ENCODE results near the gene RAB7A. TPM values are rescaled to one million over a fixed set of nuclear protein-coding genes. Genes with fewer than 3 reads are reported as not detected.

The RAB7A gene
- total RNA-seq, 1 experiment from 2014 or later = 155 TPM

- H4K5ac ChIP-seq (ENCODE audit: insufficient read length, low read depth, low read length) = no peak overlapping the region
- no peak overlapping the region for H3K4ac ChIP-seq (ENCODE audit: low read depth, low read length)
- peaks cover 27 to 67% (median 52%) of the 10 kb centered on the region in 3 experiments; a peak in 6 of 7 replicates for H3K36me3 Mint-ChIP-seq (ENCODE audit: insufficient read depth in 1 of 3, low read depth in 3 of 3)
- no peak overlapping the region for H4K91ac ChIP-seq (ENCODE audit: insufficient read length, low read depth, low read length)
- H3K27ac Mint-ChIP-seq = peak overlapping the region in 2 of 3 experiments; percentile 2 to 66; a peak in 3 of 7 replicates
- no peak overlapping the region for H2AK5ac ChIP-seq (ENCODE audit: insufficient read length, low read length)
- no peak overlapping the region for H3K23ac ChIP-seq (ENCODE audit: insufficient read length, low read depth, low read length)
- H3K27me3 Mint-ChIP-seq (ENCODE audit: low read depth) = no peaks in the 10 kb centered on the region
- no peak overlapping the region for H2BK20ac ChIP-seq (ENCODE audit: low read depth, low read length, poor library complexity, severe bottlenecking)
- no peak overlapping the region for H3K14ac ChIP-seq (ENCODE audit: insufficient read depth, low read length)
- no peak overlapping the region for H3K18ac ChIP-seq (ENCODE audit: insufficient read length, low read depth, low read length)
- no peaks in the 10 kb centered on the region for H3K23me2 ChIP-seq (ENCODE audit: insufficient read length, low read depth, low read length, poor library complexity, severe bottlenecking)
- no peaks in the 10 kb centered on the region for H3K27me3 ChIP-seq (ENCODE audit: insufficient read depth, low read length)
- no peak overlapping the region for H2BK120ac ChIP-seq (ENCODE audit: low read depth, low read length, poor library complexity, severe bottlenecking)
- H3K9me3 ChIP-seq (ENCODE audit: control insufficient read depth, low read depth, low read length) = no peaks in the 10 kb centered on the region
- H4K8ac ChIP-seq (replicated peaks; ENCODE audit: insufficient read length, low read depth, low read length) = no peak overlapping the region
- no peak overlapping the region for H3K4me2 ChIP-seq (ENCODE audit: insufficient read depth, insufficient read length, low read length)
- no peak overlapping the region for H2BK12ac ChIP-seq (ENCODE audit: insufficient read length, low read depth, low read length)
- H3T11ph ChIP-seq (ENCODE audit: low read length) = no peak overlapping the region
- no peak overlapping the region for H3K4me3 Mint-ChIP-seq
- H3K79me2 ChIP-seq (ENCODE audit: insufficient read depth, low read length) = no peaks in the 10 kb centered on the region
- H2BK15ac ChIP-seq (ENCODE audit: low read depth, low read length) = no peak overlapping the region
- H3K4me1 ChIP-seq (ENCODE audit: insufficient read depth, low read length) = no peaks in the 10 kb centered on the region
- H3K79me1 ChIP-seq (ENCODE audit: insufficient read depth, low read depth, low read length, poor library complexity, severe bottlenecking) = peaks cover 2% of the 10 kb centered on the region
- H3K4me1 Mint-ChIP-seq = peaks cover 13 to 20% of the 10 kb centered on the region in 2 experiments
- H3K56ac ChIP-seq (ENCODE audit: insufficient read length, low read depth, low read length) = no peak overlapping the region
- DNase-seq = no peak
- no peaks in the 10 kb centered on the region for H3K9me3 Mint-ChIP-seq
- H2BK5ac ChIP-seq (ENCODE audit: insufficient read length, low read length) = no peak overlapping the region
- no peak overlapping the region for H3K27ac ChIP-seq (ENCODE audit: insufficient read length, low read depth, low read length)
- no peak overlapping the region for H2AFZ ChIP-seq (ENCODE audit: low read length)
- H4K20me1 ChIP-seq (ENCODE audit: control insufficient read depth, insufficient read depth, insufficient read length) = no peaks in the 10 kb centered on the region
- no CpG with 5 or more reads among the region's 5 CpGs for WGBS (ENCODE audit: extremely low coverage, insufficient read length, low lambda C conversion rate)
- no peak overlapping the region for H3K9ac ChIP-seq (ENCODE audit: extremely low read depth, insufficient read length, low read length)
- TF ChIP-seq CTCF (conservative IDR thresholded peaks at IDR 0.05) = no peak
Observed at GRCh38 chr3:128804811-128805155, 78.8 kb downstream of the RAB7A start.

Measured in H9 (cell line).